Stromal cell of bone marrow (primary cell): Measurements from ENCODE around the gene RBM38.

Source experiments
- DNase-seq: peaks from one replicate; pipeline ENCODE4 v3.0.0-alpha.2; 2012; ENCODE audit warnings: low read depth

RBM38 gene

GRCh38 chr20:57374931-57375651, 16.1 kb upstream of the RBM38 start:
- DNase-seq: peak; percentile 48

GRCh38 chr20:57375652-57376230, 15.5 kb upstream of the RBM38 start:
- DNase-seq: no peak

- no peak for DNase-seq
These were observed 13.8 kb upstream of the RBM38 start for GRCh38 chr20:57377350-57377749.

- DNase-seq: no peak
These were observed 13.1 kb upstream of the RBM38 start for GRCh38 chr20:57378107-57378506.

GRCh38 chr20:57378646-57379262, 12.4 kb upstream of the RBM38 start:
- DNase-seq: no peak

- DNase-seq: no peak
These were observed 11.9 kb upstream of the RBM38 start for GRCh38 chr20:57379263-57379647.

- DNase-seq: no peak
These were observed 11.0 kb upstream of the RBM38 start for GRCh38 chr20:57380081-57380750.

- peak; percentile 36 for DNase-seq
These were observed 9.3 kb upstream of the RBM38 start for GRCh38 chr20:57381596-57382503.

GRCh38 chr20:57382516-57382915, 8.7 kb upstream of the RBM38 start:
- no peak for DNase-seq

GRCh38 chr20:57383447-57384347, 7.5 kb upstream of the RBM38 start:
- DNase-seq: no peak

- no peak for DNase-seq
These were observed 6.7 kb upstream of the RBM38 start for GRCh38 chr20:57384486-57384885.

- DNase-seq: no peak
These were observed 6.0 kb upstream of the RBM38 start for GRCh38 chr20:57384953-57385761.

GRCh38 chr20:57385940-57386339, 5.3 kb upstream of the RBM38 start:
- DNase-seq: no peak

GRCh38 chr20:57386762-57387161, 4.4 kb upstream of the RBM38 start:
- no peak for DNase-seq

GRCh38 chr20:57387463-57387862, 3.7 kb upstream of the RBM38 start:
- no peak for DNase-seq

- no peak for DNase-seq
These were observed 3.2 kb upstream of the RBM38 start for GRCh38 chr20:57387945-57388371.

- peak; percentile 43 for DNase-seq
These were observed 2.1 kb upstream of the RBM38 start for GRCh38 chr20:57388953-57389694.

GRCh38 chr20:57389695-57390603, 1.2 kb upstream of the RBM38 start:
- DNase-seq: no peak
